ENCODE results near the gene EIF4A3.

Gene EIF4A3

DNA sequence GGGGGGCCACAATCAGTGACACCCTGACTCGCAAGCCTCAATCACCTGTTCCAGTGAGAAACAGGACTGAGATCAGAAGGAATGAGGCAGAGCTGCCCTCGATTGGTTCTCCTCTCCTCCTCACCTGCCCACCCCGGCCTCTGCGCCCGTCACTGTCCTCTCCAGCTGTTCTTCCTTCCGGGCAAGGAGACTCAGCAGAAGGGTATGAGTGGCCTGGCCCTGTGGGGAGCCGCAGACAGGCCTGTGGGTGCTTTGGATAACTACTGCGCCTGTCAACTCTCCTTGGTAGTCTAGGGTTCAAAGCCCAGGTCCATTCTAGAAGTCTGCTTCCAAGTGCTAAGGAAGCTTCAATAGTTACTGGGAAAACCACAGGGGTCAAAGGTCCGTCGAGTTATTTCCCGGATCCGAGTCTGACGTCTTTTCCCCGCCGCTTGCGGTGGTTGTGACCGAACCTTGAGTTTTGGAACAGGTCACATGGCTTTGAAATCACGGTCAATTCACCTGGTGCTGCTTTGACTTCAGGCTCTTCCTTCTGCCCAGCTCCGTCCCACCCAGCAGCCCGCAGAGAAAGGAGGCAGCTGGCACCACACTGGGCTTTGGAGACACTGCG is 31.2 kb upstream of the EIF4A3 start:
- ChIA-PET CTCF (interaction anchor here (1.0 to 1.7 kb wide), 2 partner anchors 11 to 77 kb away, joined by 3 to 6 read pairs; partner anchors contain the start of gene GAA), POLR2A (no interaction called here)
- no peak for TF ChIP-seq CTCF (IDR thresholded peaks at IDR 0.05; ENCODE audit: insufficient read depth, low read length, missing control alignments)
- no peak overlapping the region for H3K4me3 ChIP-seq (ENCODE audit: low read depth, low read length)
- no peak for DNase-seq (ENCODE audit: low read depth, low spot score)

- DNase-seq (ENCODE audit: low read depth, low spot score), result no peak
- ChIA-PET POLR2A (no interaction called here), CTCF (interaction anchor here (1.5 kb wide), 1 partner anchor 75 kb away, joined by 4 read pairs; the partner anchor contains the start of gene GAA)
- H3K4me3 ChIP-seq (ENCODE audit: low read depth, low read length), result no peak overlapping the region
- no peak for TF ChIP-seq CTCF (IDR thresholded peaks at IDR 0.05; ENCODE audit: insufficient read depth, low read length, missing control alignments)
These were observed 29.8 kb upstream of the EIF4A3 start for GRCh38 chr17:80176757-80177156.

GRCh38 chr17:80173916-80174315 is 27.0 kb upstream of the EIF4A3 start:
- H3K4me3 ChIP-seq (ENCODE audit: low read depth, low read length), result no peak overlapping the region
- POLR2A ChIA-PET, result no interaction called here
- TF ChIP-seq CTCF (IDR thresholded peaks at IDR 0.05; ENCODE audit: insufficient read depth, low read length, missing control alignments), result no peak
- DNase-seq (ENCODE audit: low read depth, low spot score), result no peak
- CTCF ChIA-PET, result interaction anchor here (1.0 kb wide), 1 partner anchor 23 kb away, joined by 3 read pairs; no protein-coding TSS in a partner anchor

DNA sequence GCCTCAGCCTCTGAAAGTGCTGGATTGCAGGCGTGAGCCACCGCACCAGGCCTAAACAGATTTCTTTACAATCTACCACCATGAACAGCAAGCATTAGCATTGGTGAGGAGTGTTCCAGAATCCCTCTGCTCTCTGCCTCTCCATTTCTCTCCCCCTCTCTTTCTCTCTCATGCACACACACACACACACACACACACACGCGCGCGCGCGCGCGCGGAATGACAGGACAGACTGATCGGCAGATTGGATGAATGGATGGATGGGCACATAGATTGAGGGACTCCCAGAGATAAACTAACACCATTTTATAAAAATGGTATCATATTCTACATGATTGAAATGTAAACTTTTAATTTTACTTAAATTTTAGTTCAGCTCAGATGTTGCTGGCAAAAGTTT is 26.2 kb upstream of the EIF4A3 start:
- no peak for DNase-seq (ENCODE audit: low read depth, low spot score)
- ChIA-PET CTCF (interaction anchor here (1.0 kb wide), 1 partner anchor 23 kb away, joined by 3 read pairs; no protein-coding TSS in a partner anchor), POLR2A (no interaction called here)
- no peak for TF ChIP-seq CTCF (IDR thresholded peaks at IDR 0.05; ENCODE audit: insufficient read depth, low read length, missing control alignments)
- no peak overlapping the region for H3K4me3 ChIP-seq (ENCODE audit: low read depth, low read length)

- TF ChIP-seq CTCF (IDR thresholded peaks at IDR 0.05; ENCODE audit: insufficient read depth, low read length, missing control alignments), result no peak
- ChIA-PET CTCF (no interaction called here), POLR2A (no interaction called here)
These were observed 24.8 kb upstream of the EIF4A3 start for GRCh38 chr17:80171681-80172080.

GRCh38 chr17:80169784-80170500 is 23.0 kb upstream of the EIF4A3 start, which contains the start of gene CARD14:
Gene CARD14, plus strand, starts transcription at chr17:80170030. Its CDS starts 11,409 bp downstream, at chr17:80181439.
- POLR2A ChIA-PET, result no interaction called here
- DNase-seq (ENCODE audit: low read depth, low spot score), result no peak
- TF ChIP-seq CTCF (IDR thresholded peaks at IDR 0.05; ENCODE audit: insufficient read depth, low read length, missing control alignments), result no peak
- H3K4me3 ChIP-seq (ENCODE audit: low read depth, low read length), result no peak within 1 kb of the TSS
- CTCF ChIA-PET, result no interaction called here

More at GRCh38 chr17:80171681-80172080, 24.8 kb upstream of the EIF4A3 start:
- no peak overlapping the region for H3K4me3 ChIP-seq (ENCODE audit: low read depth, low read length)
- no peak for DNase-seq (ENCODE audit: low read depth, low spot score)

All from AG04449 (cell line).